Ascending aorta (tissue), 2 donors: ENCODE data around the gene NEDD9. TPM values are rescaled to one million over a fixed set of nuclear protein-coding genes. Genes with fewer than 3 reads are reported as not detected.
A peak's percentile ranks its signal among the peaks of the same experiment; 100 is the strongest.

ENCODE experiments used
- DNase-seq, 2 donors: peaks; one replicate each; pipeline ENCODE4 v3.0.0-alpha.2; 2019; ENCODE audit warnings: low spot score in 2 of 2
- H3K27ac ChIP-seq, 2 donors: fragments of 200-600 bp; sonication (generic); one replicate each; pipeline ENCODE4 v1.5.1; 2016 to 2017; ENCODE audit warnings: mild to moderate bottlenecking in 1 of 2
- H3K27me3 ChIP-seq: fragments of 200-600 bp; sonication (generic); one replicate; pipeline ENCODE4 v1.5.1; 2017
- H3K36me3 ChIP-seq, 2 donors: fragments of 200-600 bp; sonication (generic); one replicate each; pipeline ENCODE4 v1.5.1; 2016
- H3K4me1 ChIP-seq, 2 donors: fragments of 200-600 bp; sonication (generic); one replicate each; pipeline ENCODE4 v1.5.1; 2016 to 2017; ENCODE audit warnings: mild to moderate bottlenecking in 1 of 2
- H3K4me3 ChIP-seq, 2 donors: fragments of 200-600 bp; sonication (generic); one replicate each; pipeline ENCODE4 v1.5.1; 2016 to 2017; ENCODE audit warnings: mild to moderate bottlenecking in 1 of 2
- H3K9me3 ChIP-seq, 2 donors: fragments of 200-600 bp; sonication (generic); one replicate each; pipeline ENCODE4 v1.5.1; 2016
- CTCF ChIP-seq, 3 experiments: fragments of 200-600 bp in 2 of 3; fragments of 450-650 bp in 1 of 3; sonication (generic) in 2 of 3; IDR thresholded peaks; one replicate each; pipeline ENCODE4 v1.5.1; 2016 to 2019; ENCODE audit warnings: antibody characterized with exemption in 3 of 3, mild to moderate bottlenecking in 1 of 3, moderate library complexity in 1 of 3
- intact Hi-C: fragments of 100-400 bp; cut with DNase I; formaldehyde crosslinking; loops from one replicate; pipeline ENCODE4 v1.15.1; 2023
- total RNA-seq: library from RNA; depleted of rRNA; stranded (reverse); fragments of >200 nt; gene quantifications from one replicate; pipeline ENCODE4 v1.1.0, GENCODE V29; 2016

The NEDD9 gene
- total RNA-seq, 1 donor from 2014 or later, result 150 TPM

DNA sequence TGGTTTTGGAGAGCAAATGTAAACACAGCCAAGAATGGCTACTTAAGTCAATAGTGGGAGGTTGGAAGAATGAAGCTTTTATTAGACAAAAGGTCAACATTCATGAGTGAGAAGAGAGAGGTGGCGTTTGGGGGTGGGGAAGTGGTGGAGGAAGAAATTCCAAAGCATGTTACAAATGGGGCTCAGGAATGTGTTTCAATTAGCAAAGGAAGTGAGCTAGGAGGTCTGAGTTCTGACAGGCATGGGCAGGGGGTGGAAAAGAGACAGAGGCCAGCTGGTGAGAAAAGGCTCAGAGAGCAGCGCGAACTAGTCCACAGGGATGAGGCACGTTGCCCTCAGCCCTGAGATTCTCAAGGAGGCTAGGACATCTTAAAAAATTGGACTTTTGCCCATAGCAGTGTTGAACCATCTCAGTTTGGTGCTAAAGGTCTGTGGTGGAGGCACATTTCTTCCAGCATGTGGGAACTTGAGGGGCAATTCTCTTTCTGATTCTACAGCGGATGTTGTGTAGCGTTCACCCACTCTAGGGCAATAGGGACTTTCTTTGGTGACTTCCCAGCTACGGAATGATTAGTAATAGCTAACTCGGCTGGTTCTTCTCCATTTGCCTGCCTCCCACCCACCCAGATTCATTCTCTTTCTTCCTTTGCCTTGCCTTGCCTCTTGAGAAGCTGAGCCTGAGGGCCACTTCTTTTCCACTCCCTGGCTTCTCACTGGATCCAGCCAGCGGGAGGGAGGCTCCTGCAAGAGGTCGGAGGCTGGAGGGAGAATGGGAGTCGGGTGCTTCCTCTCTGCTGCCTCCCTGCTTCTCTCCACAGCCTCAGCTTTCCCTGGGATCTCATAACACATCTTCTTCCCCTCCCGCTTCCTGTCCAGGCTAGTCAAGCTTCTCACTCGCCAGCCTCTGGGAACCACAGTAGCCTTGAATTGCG is 45.1 kb upstream of the NEDD9 start:
- Histone ChIP-seq H3K27ac (peak overlapping the region; percentile 63 to 67), H3K27me3 (no peaks in the 10 kb centered on the region), H3K4me3 (no peak overlapping the region), H3K4me1 (peaks cover 3 to 17% of the 10 kb centered on the region in 2 donors), H3K36me3 (no peaks in the 10 kb centered on the region), H3K9me3 (no peaks in the 10 kb centered on the region)
- no peak for TF ChIP-seq CTCF (IDR thresholded peaks at IDR 0.05)
- intact Hi-C loops, result loop anchor here (5.0 kb wide), 2 partner anchors 40 to 45 kb away; partner anchors contain the start of gene NEDD9
- no peak for DNase-seq

DNA sequence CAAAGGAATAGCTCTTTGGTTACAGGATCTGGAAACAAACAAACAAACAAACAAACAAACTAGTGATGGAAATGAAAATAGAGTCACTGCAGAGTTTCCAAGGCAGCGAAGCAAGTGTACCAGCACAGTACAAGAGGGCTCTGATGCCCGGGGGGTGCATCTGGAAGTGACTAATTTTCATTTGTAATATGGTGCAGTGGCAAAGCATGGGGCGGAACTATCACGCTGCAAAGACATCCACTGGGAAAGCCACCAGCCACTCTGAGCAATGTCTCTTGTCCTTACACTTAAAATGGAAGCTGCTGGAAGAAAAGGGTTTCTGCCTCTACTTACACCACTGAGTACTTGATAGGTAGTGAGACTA is 44.4 kb upstream of the NEDD9 start:
- Histone ChIP-seq H3K27ac (peak overlapping the region; percentile 63 to 67), H3K36me3 (no peaks in the 10 kb centered on the region), H3K4me1 (peaks cover 3 to 17% of the 10 kb centered on the region in 2 donors), H3K9me3 (no peaks in the 10 kb centered on the region), H3K4me3 (no peak overlapping the region), H3K27me3 (no peaks in the 10 kb centered on the region)
- no peak for TF ChIP-seq CTCF (IDR thresholded peaks at IDR 0.05)
- intact Hi-C loops, result loop anchor here (5.0 kb wide), 2 partner anchors 40 to 45 kb away; partner anchors contain the start of gene NEDD9
- DNase-seq, result no peak

GRCh38 chr6:11276228-11276627 is 43.8 kb upstream of the NEDD9 start:
- H3K4me1 ChIP-seq, result peaks cover 3 to 17% of the 10 kb centered on the region in 2 donors
- H3K27ac ChIP-seq, result no peak overlapping the region
- H3K27me3 ChIP-seq, result no peaks in the 10 kb centered on the region
- no peaks in the 10 kb centered on the region for H3K36me3 ChIP-seq
- intact Hi-C loops, result loop anchor here (5.0 kb wide), 2 partner anchors 41 to 44 kb away; partner anchors contain the start of gene NEDD9
- no peak for TF ChIP-seq CTCF (IDR thresholded peaks at IDR 0.05)
- no peak for DNase-seq
- H3K4me3 ChIP-seq, result no peak overlapping the region
- no peaks in the 10 kb centered on the region for H3K9me3 ChIP-seq

- intact Hi-C loops, result loop anchor here (5.0 kb wide), 2 partner anchors 42 to 43 kb away; partner anchors contain the start of gene NEDD9
- no peaks in the 10 kb centered on the region for H3K27me3 ChIP-seq
- H3K27ac ChIP-seq, result no peak overlapping the region
- no peak for DNase-seq
- H3K4me1 ChIP-seq, result peaks cover 3 to 20% of the 10 kb centered on the region in 2 donors
- H3K36me3 ChIP-seq, result no peaks in the 10 kb centered on the region
- TF ChIP-seq CTCF (IDR thresholded peaks at IDR 0.05), result no peak
- H3K4me3 ChIP-seq, result no peak overlapping the region
- no peaks in the 10 kb centered on the region for H3K9me3 ChIP-seq
These were observed 43.1 kb upstream of the NEDD9 start for GRCh38 chr6:11275598-11275997.

DNA sequence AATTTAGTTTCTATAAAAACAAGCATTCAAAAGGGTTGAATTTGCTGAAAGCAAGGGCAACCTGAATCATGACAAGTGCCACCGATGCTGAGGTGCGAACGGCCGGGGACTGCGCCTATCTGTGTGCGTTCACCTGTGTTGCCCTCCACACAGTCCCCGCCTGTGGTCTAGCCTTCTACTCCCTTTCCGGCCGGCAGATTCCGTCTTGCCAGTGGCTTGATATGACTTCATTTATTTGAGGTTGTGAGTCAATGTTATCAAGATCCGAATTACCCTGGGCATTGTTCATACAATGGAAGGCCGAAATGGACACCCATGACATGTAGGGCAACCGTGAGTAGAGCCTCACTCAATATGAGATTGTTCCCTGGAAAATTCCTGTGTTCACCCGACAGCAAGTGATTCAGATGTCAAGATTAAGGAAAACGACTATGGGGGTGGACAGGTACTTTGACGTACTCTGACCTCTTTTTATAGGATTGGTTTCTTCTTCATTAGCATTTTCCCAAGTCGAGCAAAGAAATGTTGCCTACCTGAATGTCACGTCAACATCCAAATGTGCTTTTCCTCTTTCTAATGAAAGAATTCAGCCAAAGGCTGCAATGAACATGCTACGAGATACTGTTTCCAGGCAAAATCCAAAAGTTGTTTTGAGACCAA is 41.1 kb upstream of the NEDD9 start:
- H3K4me1 ChIP-seq, result peaks cover 3 to 17% of the 10 kb centered on the region in 2 donors
- H3K4me3 ChIP-seq, result no peak overlapping the region
- H3K27ac ChIP-seq, result no peak overlapping the region
- no peaks in the 10 kb centered on the region for H3K27me3 ChIP-seq
- no peaks in the 10 kb centered on the region for H3K9me3 ChIP-seq
- intact Hi-C loops, result no loop called here
- DNase-seq, result no peak
- no peak for TF ChIP-seq CTCF (IDR thresholded peaks at IDR 0.05)
- H3K36me3 ChIP-seq, result no peaks in the 10 kb centered on the region
